ENCODE data around the gene MIOX. TPM values are rescaled to one million over a fixed set of nuclear protein-coding genes. Genes with fewer than 3 reads are reported as not detected.

The MIOX gene
- total and polyA plus RNA-seq, 2 of the 13 experiments (the other 11 are each of a cell fraction or from before 2014, with no cell fraction given): 1.5 to 2.9 TPM

DNA sequence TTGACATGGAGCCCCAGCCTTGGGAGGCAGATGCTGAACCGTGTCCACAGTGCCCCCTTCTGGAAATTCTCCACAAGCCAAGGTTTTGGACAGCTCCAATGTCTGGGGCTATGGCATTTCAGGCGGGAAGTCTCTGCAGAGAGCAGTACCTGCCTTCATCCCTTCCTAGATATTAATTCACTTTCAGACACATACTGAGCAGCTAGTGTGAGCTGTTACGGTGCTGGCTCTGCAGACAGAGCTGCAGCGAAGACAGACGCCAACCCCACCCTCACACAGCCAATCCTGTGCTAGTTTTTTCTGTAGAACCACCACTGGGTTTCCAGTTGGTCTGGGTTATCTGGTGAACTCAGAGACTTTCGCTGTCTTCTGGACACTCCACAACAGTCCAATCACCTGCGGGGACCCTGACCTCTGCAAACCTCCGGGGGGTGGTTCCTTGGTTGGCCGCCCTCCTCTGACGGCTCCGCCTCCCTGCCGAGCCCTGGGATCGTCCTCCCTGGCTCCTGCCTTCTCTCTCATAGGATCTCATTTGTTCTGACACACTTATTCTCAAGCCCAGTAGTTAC, 11.7 kb downstream of the MIOX start (continued):
- TF ChIP-seq ZBTB39 (CRISPR knock-in tag; IDR thresholded peaks at IDR 0.05): no peak
- TF ChIP-seq YEATS4 (CRISPR knock-in tag; IDR thresholded peaks at IDR 0.05; ENCODE audit: borderline replicate concordance): no peak; the same call in 1 of the 2 replicates
- TF ChIP-seq, protein P1, sequence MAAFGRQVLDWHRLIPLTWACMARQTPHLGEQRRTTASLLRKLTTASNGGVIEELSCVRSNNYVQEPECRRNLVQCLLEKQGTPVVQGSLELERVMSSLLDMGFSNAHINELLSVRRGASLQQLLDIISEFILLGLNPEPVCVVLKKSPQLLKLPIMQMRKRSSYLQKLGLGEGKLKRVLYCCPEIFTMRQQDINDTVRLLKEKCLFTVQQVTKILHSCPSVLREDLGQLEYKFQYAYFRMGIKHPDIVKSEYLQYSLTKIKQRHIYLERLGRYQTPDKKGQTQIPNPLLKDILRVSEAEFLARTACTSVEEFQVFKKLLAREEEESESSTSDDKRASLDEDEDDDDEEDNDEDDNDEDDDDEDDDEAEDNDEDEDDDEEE (CRISPR knock-in tag; IDR thresholded peaks at IDR 0.05): no peak
- no peak for TF ChIP-seq MAF1 (CRISPR knock-in tag; IDR thresholded peaks at IDR 0.05; ENCODE audit: borderline replicate concordance)
- no peak for TF ChIP-seq TMF1 (CRISPR knock-in tag; IDR thresholded peaks at IDR 0.05; ENCODE audit: low read depth)
- TF ChIP-seq ZNF446 (CRISPR knock-in tag; IDR thresholded peaks at IDR 0.05): no peak
- TF ChIP-seq NFYB (CRISPR knock-in tag; IDR thresholded peaks at IDR 0.05): 0 out of 2 replicates have a peak, but pooled peaks have one; percentile 48
- no peak for TF ChIP-seq ZKSCAN5 (CRISPR knock-in tag; IDR thresholded peaks at IDR 0.05)
- no peak for TF ChIP-seq ZNF317 (CRISPR knock-in tag; IDR thresholded peaks at IDR 0.05)
- no peak for TF ChIP-seq MEF2D (CRISPR knock-in tag; IDR thresholded peaks at IDR 0.05)
- TF ChIP-seq TEF (CRISPR knock-in tag; IDR thresholded peaks at IDR 0.05): no peak
- no peak for TF ChIP-seq ZNF691 (CRISPR knock-in tag; IDR thresholded peaks at IDR 0.05; ENCODE audit: borderline replicate concordance, low read depth)
- TF ChIP-seq ATF6 (CRISPR knock-in tag; conservative IDR thresholded peaks at IDR 0.05): no peak
- no peak for TF ChIP-seq ZNF704 (CRISPR knock-in tag; IDR thresholded peaks at IDR 0.05; ENCODE audit: borderline replicate concordance)
- TF ChIP-seq ZSCAN22 (CRISPR knock-in tag; IDR thresholded peaks at IDR 0.05): no peak
- TF ChIP-seq ESRRA (CRISPR knock-in tag; IDR thresholded peaks at IDR 0.05; ENCODE audit: low read depth): no peak
- TF ChIP-seq HIVEP1 (CRISPR knock-in tag; IDR thresholded peaks at IDR 0.05): no peak
- TF ChIP-seq, protein P2, sequence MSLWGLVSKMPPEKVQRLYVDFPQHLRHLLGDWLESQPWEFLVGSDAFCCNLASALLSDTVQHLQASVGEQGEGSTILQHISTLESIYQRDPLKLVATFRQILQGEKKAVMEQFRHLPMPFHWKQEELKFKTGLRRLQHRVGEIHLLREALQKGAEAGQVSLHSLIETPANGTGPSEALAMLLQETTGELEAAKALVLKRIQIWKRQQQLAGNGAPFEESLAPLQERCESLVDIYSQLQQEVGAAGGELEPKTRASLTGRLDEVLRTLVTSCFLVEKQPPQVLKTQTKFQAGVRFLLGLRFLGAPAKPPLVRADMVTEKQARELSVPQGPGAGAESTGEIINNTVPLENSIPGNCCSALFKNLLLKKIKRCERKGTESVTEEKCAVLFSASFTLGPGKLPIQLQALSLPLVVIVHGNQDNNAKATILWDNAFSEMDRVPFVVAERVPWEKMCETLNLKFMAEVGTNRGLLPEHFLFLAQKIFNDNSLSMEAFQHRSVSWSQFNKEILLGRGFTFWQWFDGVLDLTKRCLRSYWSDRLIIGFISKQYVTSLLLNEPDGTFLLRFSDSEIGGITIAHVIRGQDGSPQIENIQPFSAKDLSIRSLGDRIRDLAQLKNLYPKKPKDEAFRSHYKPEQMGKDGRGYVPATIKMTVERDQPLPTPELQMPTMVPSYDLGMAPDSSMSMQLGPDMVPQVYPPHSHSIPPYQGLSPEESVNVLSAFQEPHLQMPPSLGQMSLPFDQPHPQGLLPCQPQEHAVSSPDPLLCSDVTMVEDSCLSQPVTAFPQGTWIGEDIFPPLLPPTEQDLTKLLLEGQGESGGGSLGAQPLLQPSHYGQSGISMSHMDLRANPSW (CRISPR knock-in tag; IDR thresholded peaks at IDR 0.05; ENCODE audit: borderline replicate concordance): no peak
- peak; percentile 59; the same call in 1 of the 2 replicates for TF ChIP-seq ZMYM4 (CRISPR knock-in tag; IDR thresholded peaks at IDR 0.05)
